CD4-positive, CD25-positive, alpha-beta regulatory T cell (primary cell): Measurements from ENCODE around the gene SH3GL3. TPM values are rescaled to one million over a fixed set of nuclear protein-coding genes. Genes with fewer than 3 reads are reported as not detected.

Experiments
- ATAC-seq, 2 donors: fragments of 150-1000 bp; cut with Tn5 transposase; one replicate each; pipeline ENCODE4 v1.10.0; 2021; ENCODE audit warnings: low read depth in 2 of 2, moderate number of reproducible peaks in 2 of 2, moderate library complexity in 1 of 2
- DNase-seq, 3 donors: peaks; one replicate each; pipeline versions ENCODE4 v3.0.0 to v3.0.0-alpha.2; 2012 to 2022; ENCODE audit warnings: mixed read lengths in 1 of 3
- H3K27ac ChIP-seq: one replicate; pipeline ENCODE4 v1.7.0; 2013; ENCODE audit warnings: mild to moderate bottlenecking, low read length; ENCODE audit not compliant: insufficient read depth, poor library complexity, severe bottlenecking
- H3K27me3 ChIP-seq: one replicate; pipeline ENCODE4 v1.7.0; 2013; ENCODE audit warnings: low read length; ENCODE audit not compliant: control insufficient read depth, insufficient read depth
- H3K36me3 ChIP-seq: one replicate; pipeline ENCODE4 v1.7.0; 2013; ENCODE audit warnings: mild to moderate bottlenecking, low read length, moderate library complexity; ENCODE audit not compliant: control insufficient read depth, insufficient read depth
- H3K4me1 ChIP-seq: 2 replicates; pipeline ENCODE4 v1.7.0; 2013; ENCODE audit warnings: mild to moderate bottlenecking, low read length; ENCODE audit not compliant: insufficient read depth, control insufficient read depth, poor library complexity, severe bottlenecking
- H3K4me3 ChIP-seq: one replicate; pipeline ENCODE4 v1.7.0; 2013; ENCODE audit warnings: low read depth, mild to moderate bottlenecking, low read length, moderate library complexity
- H3K9me3 ChIP-seq, 2 experiments: 1 replicate in 1 of 2; 2 replicates in 1 of 2; pipeline ENCODE4 v1.7.0; 2013; ENCODE audit warnings: low read length in 2 of 2, mild to moderate bottlenecking in 1 of 2, moderate library complexity in 1 of 2; ENCODE audit not compliant: control insufficient read depth in 2 of 2
- H3K27ac Mint-ChIP-seq, 3 donors: one replicate each; pipeline ENCODE4 v1.8.0; 2020 to 2022; ENCODE audit warnings: mild to moderate bottlenecking in 3 of 3, mixed read lengths in 3 of 3, moderate library complexity in 2 of 3
- H3K27me3 Mint-ChIP-seq: one replicate; pipeline ENCODE4 v1.8.0; 2022; ENCODE audit warnings: mild to moderate bottlenecking, mixed read lengths
- H3K36me3 Mint-ChIP-seq: one replicate; pipeline ENCODE4 v1.8.0; 2020; ENCODE audit warnings: mixed read lengths
- H3K4me1 Mint-ChIP-seq, 4 donors: one replicate each; pipeline ENCODE4 v1.8.0; 2020 to 2022; ENCODE audit warnings: mixed read lengths in 4 of 4, mild to moderate bottlenecking in 1 of 4
- H3K4me3 Mint-ChIP-seq, 4 donors: one replicate each; pipeline ENCODE4 v1.8.0; 2020 to 2022; ENCODE audit warnings: mild to moderate bottlenecking in 4 of 4, mixed read lengths in 4 of 4, moderate library complexity in 3 of 4
- H3K9me3 Mint-ChIP-seq, 7 donors: one replicate each; pipeline ENCODE4 v1.8.0; 2020 to 2022; ENCODE audit warnings: mixed read lengths in 7 of 7, mild to moderate bottlenecking in 3 of 7, moderate library complexity in 2 of 7
- polyA plus RNA-seq, 4 donors: library from polyadenylated mRNA; unstranded; fragments of 300-500 nt; fragmentation: Illumina TruSeq; gene quantifications; one replicate each; pipeline ENCODE4 v1.2.3, GENCODE V29; 2021
- total RNA-seq: library from RNA; stranded (reverse); gene quantifications from one replicate; pipeline ENCODE4 v1.2.3, GENCODE V29; 2022

Gene SH3GL3
- total and polyA plus RNA-seq, 5 donors from 2014 or later, result not detected

- peaks cover 6% of the 10 kb centered on the region for H3K27me3 Mint-ChIP-seq
- no peaks in the 10 kb centered on the region for H3K36me3 Mint-ChIP-seq
- no peak overlapping the region for H3K4me3 ChIP-seq
- H3K4me1 ChIP-seq, result no peaks in the 10 kb centered on the region
- H3K27ac Mint-ChIP-seq, result no peak overlapping the region
- no peaks in the 10 kb centered on the region for H3K9me3 ChIP-seq
- H3K9me3 Mint-ChIP-seq, result peaks cover 0 to 3% (median 0%) of the 10 kb centered on the region in 7 donors
- no peak for DNase-seq
- no peak overlapping the region for H3K4me3 Mint-ChIP-seq
- no peak for ATAC-seq
- no peak overlapping the region for H3K27ac ChIP-seq
- H3K36me3 ChIP-seq, result no peaks in the 10 kb centered on the region
- H3K27me3 ChIP-seq, result no peaks in the 10 kb centered on the region
- H3K4me1 Mint-ChIP-seq, result no peaks in the 10 kb centered on the region
Observed at GRCh38 chr15:83610132-83610531, 163.0 kb downstream of the SH3GL3 start.

- Mint-ChIP-seq H3K27me3 (peaks cover 6% of the 10 kb centered on the region), H3K4me1 (no peaks in the 10 kb centered on the region), H3K9me3 (peaks cover 0 to 3% (median 0%) of the 10 kb centered on the region in 7 donors)
Observed at GRCh38 chr15:83610901-83611685, 164.0 kb downstream of the SH3GL3 start.

GRCh38 chr15:83612226-83612625 lies 165.1 kb downstream of the SH3GL3 start:
- Mint-ChIP-seq H3K9me3 (peaks cover 0 to 3% (median 0%) of the 10 kb centered on the region in 7 donors), H3K4me3 (no peak overlapping the region), H3K27ac (no peak overlapping the region), H3K36me3 (no peaks in the 10 kb centered on the region), H3K4me1 (no peaks in the 10 kb centered on the region), H3K27me3 (peaks cover 12% of the 10 kb centered on the region)
- Histone ChIP-seq H3K9me3 (no peaks in the 10 kb centered on the region), H3K27me3 (no peaks in the 10 kb centered on the region), H3K27ac (no peak overlapping the region), H3K36me3 (no peaks in the 10 kb centered on the region), H3K4me3 (no peak overlapping the region), H3K4me1 (no peaks in the 10 kb centered on the region)
- ATAC-seq (no peak), DNase-seq (no peak)

More at GRCh38 chr15:83610901-83611685, 164.0 kb downstream of the SH3GL3 start:
- no peak overlapping the region for H3K4me3 Mint-ChIP-seq
- DNase-seq, result no peak
- Histone ChIP-seq H3K4me3 (no peak overlapping the region), H3K36me3 (no peaks in the 10 kb centered on the region), H3K9me3 (no peaks in the 10 kb centered on the region), H3K27me3 (no peaks in the 10 kb centered on the region), H3K27ac (no peak overlapping the region), H3K4me1 (no peaks in the 10 kb centered on the region)
- ATAC-seq, result no peak
- no peaks in the 10 kb centered on the region for H3K36me3 Mint-ChIP-seq
- H3K27ac Mint-ChIP-seq, result no peak overlapping the region

DNA sequence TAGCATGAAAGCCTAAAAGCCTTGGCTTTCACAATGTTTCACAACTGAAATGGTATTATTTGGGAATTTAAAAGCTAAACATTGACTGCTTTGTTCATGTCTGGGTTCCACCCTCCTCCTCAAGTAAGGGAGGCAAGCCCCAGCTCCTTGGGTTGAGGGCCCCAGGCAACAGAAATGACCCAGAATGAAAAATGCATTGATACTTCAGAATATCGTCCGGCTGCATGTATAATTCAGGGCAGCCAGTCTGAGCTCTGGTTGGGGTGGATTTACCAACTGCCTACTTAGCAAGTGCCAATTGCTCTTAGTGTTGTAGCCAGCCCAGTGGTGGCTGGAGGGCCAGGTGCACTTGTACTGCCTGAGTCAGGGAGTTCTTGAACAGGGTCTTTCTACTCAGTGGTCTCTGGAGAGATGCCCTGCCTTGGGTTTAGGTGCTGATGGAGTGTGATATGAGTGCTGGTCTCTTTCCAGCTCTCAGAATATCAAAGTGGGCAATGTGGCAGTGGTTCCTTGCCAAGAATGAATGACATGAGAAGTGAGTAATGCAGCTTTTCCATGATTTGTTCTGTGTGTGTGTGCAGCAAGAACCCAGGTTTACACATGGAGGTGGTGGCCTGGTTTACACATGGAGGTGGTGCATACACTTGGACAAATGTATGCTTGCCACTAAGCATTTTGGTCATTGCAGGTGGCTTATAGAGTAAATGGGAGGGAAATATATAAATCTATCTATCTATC lies 165.9 kb downstream of the SH3GL3 start:
- Histone ChIP-seq H3K4me1 (no peaks in the 10 kb centered on the region), H3K9me3 (no peaks in the 10 kb centered on the region), H3K27me3 (no peaks in the 10 kb centered on the region), H3K27ac (no peak overlapping the region), H3K36me3 (no peaks in the 10 kb centered on the region), H3K4me3 (no peak overlapping the region)
- Mint-ChIP-seq H3K9me3 (peaks cover 0 to 3% (median 0%) of the 10 kb centered on the region in 7 donors), H3K4me3 (no peak overlapping the region), H3K27me3 (peaks cover 12% of the 10 kb centered on the region), H3K27ac (no peak overlapping the region), H3K4me1 (no peaks in the 10 kb centered on the region), H3K36me3 (no peaks in the 10 kb centered on the region)
- ATAC-seq, result no peak
- no peak for DNase-seq

GRCh38 chr15:83613714-83614113 lies 166.6 kb downstream of the SH3GL3 start:
- no peaks in the 10 kb centered on the region for H3K36me3 ChIP-seq
- no peaks in the 10 kb centered on the region for H3K36me3 Mint-ChIP-seq
- ATAC-seq (no peak), DNase-seq (no peak)
- H3K4me1 Mint-ChIP-seq, result no peaks in the 10 kb centered on the region
- no peak overlapping the region for H3K4me3 ChIP-seq
- H3K4me1 ChIP-seq, result no peaks in the 10 kb centered on the region
- H3K9me3 ChIP-seq, result no peaks in the 10 kb centered on the region
- no peaks in the 10 kb centered on the region for H3K27me3 ChIP-seq
- peaks cover 10% of the 10 kb centered on the region for H3K27me3 Mint-ChIP-seq
- H3K4me3 Mint-ChIP-seq, result no peak overlapping the region
- H3K27ac ChIP-seq, result no peak overlapping the region
- H3K27ac Mint-ChIP-seq, result no peak overlapping the region
- H3K9me3 Mint-ChIP-seq, result peaks cover 0 to 3% (median 0%) of the 10 kb centered on the region in 7 donors

GRCh38 chr15:83616840-83617239 lies 169.7 kb downstream of the SH3GL3 start:
- Histone ChIP-seq H3K4me3 (no peak overlapping the region), H3K27ac (no peak overlapping the region), H3K9me3 (no peaks in the 10 kb centered on the region), H3K4me1 (no peaks in the 10 kb centered on the region), H3K36me3 (no peaks in the 10 kb centered on the region), H3K27me3 (no peaks in the 10 kb centered on the region)
- no peak overlapping the region for H3K27ac Mint-ChIP-seq
- peaks cover 6% of the 10 kb centered on the region for H3K27me3 Mint-ChIP-seq
- no peaks in the 10 kb centered on the region for H3K36me3 Mint-ChIP-seq
- H3K9me3 Mint-ChIP-seq, result peaks cover 0 to 3% (median 0%) of the 10 kb centered on the region in 7 donors
- DNase-seq, result no peak
- H3K4me1 Mint-ChIP-seq, result no peaks in the 10 kb centered on the region
- ATAC-seq, result no peak
- H3K4me3 Mint-ChIP-seq, result no peak overlapping the region

GRCh38 chr15:83626171-83626802 lies 179.1 kb downstream of the SH3GL3 start:
- ATAC-seq (no peak), DNase-seq (no peak)
- H3K36me3 Mint-ChIP-seq, result no peaks in the 10 kb centered on the region
- no peak overlapping the region for H3K27ac Mint-ChIP-seq
- H3K27me3 ChIP-seq, result no peaks in the 10 kb centered on the region
- H3K27me3 Mint-ChIP-seq, result no peaks in the 10 kb centered on the region
- no peak overlapping the region for H3K4me3 Mint-ChIP-seq
- no peak overlapping the region for H3K27ac ChIP-seq
- no peaks in the 10 kb centered on the region for H3K4me1 ChIP-seq
- no peaks in the 10 kb centered on the region for H3K36me3 ChIP-seq
- no peaks in the 10 kb centered on the region for H3K9me3 ChIP-seq
- H3K4me1 Mint-ChIP-seq, result no peaks in the 10 kb centered on the region
- peaks cover 0 to 4% (median 0%) of the 10 kb centered on the region in 7 donors for H3K9me3 Mint-ChIP-seq
- H3K4me3 ChIP-seq, result no peak overlapping the region
